B cell (primary cell): ENCODE data around the gene GDAP1L1. TPM values are rescaled to one million over a fixed set of nuclear protein-coding genes. Genes with fewer than 3 reads are reported as not detected.

Source experiments
- ATAC-seq: fragments of 200-7000 bp; cut with Tn5 transposase; one replicate; pipeline ENCODE4 v1.10.0; 2021; ENCODE audit warnings: low read depth, mild to moderate bottlenecking, moderate number of reproducible peaks, moderate library complexity
- CTCF ChIA-PET: fragments of 350-600 bp; sonication (Branson Sonifier 250); formaldehyde crosslinking; loops from one replicate; lab custom pipeline; 2021; ENCODE audit warnings: antibody characterized with exemption, inconsistent platforms; lab: Charles Lee
- POLR2A ChIA-PET: fragments of 350-600 bp; sonication (Branson Sonifier 250); formaldehyde crosslinking; loops from one replicate; lab custom pipeline; 2021; ENCODE audit warnings: antibody characterized with exemption; lab: Charles Lee
- DNase-seq: peaks from one replicate; pipeline ENCODE4 v3.0.0; 2013
- H2AFZ ChIP-seq: 2 replicates; pipeline ENCODE4 v1.6.1; 2012; ENCODE audit warnings: mild to moderate bottlenecking, low read depth, low read length; ENCODE audit not compliant: insufficient read depth, poor library complexity, severe bottlenecking
- H3K27ac ChIP-seq, 2 donors: 1 replicate in 1 of 2; 2 replicates in 1 of 2; pipeline ENCODE4 v1.5.1; 2012 to 2013; ENCODE audit warnings: low read length in 2 of 2, mild to moderate bottlenecking in 2 of 2, moderate library complexity in 1 of 2
- H3K27me3 ChIP-seq, 4 experiments: fragments of 200-600 bp in 1 of 4; sonication (generic) in 1 of 4; replicated peaks in 1 of 4; 1 replicate in 2 of 4; 2 replicates in 2 of 4; pipeline versions ENCODE4 v1.6.1 to v1.7.0; 2013 to 2016; ENCODE audit warnings: low read length in 3 of 4, mild to moderate bottlenecking in 2 of 4, mixed read lengths in 1 of 4, moderate library complexity in 1 of 4; ENCODE audit not compliant: insufficient read depth in 4 of 4, control insufficient read depth in 3 of 4; ENCODE audit errors: control extremely low read depth in 1 of 4
- H3K36me3 ChIP-seq, 2 experiments: replicated peaks in 1 of 2; 1 replicate in 1 of 2; 2 replicates in 1 of 2; pipeline versions ENCODE4 v1.6.1 to v1.7.1; 2013; ENCODE audit warnings: low read length in 1 of 2; ENCODE audit not compliant: insufficient read depth in 2 of 2, control insufficient read depth in 1 of 2; ENCODE audit errors: control extremely low read depth in 1 of 2, extremely low read depth in 1 of 2
- H3K4me1 ChIP-seq, 2 donors: fragments of 200-600 bp in 1 of 2; sonication (generic) in 1 of 2; 1 replicate in 1 of 2; 2 replicates in 1 of 2; pipeline versions ENCODE4 v1.5.1 to v1.6.1; 2013 to 2017; ENCODE audit warnings: low read length in 2 of 2; ENCODE audit not compliant: control insufficient read depth in 2 of 2, insufficient read depth in 2 of 2
- H3K4me2 ChIP-seq: replicated peaks from 2 replicates; pipeline ENCODE3; 2012; ENCODE audit warnings: mild to moderate bottlenecking, low read depth, low read length; ENCODE audit not compliant: poor library complexity, severe bottlenecking
- H3K4me3 ChIP-seq, 5 experiments: fragments of 200-600 bp in 1 of 5; sonication (generic) in 1 of 5; 1 replicate in 3 of 5; 2 replicates in 2 of 5; pipeline versions ENCODE4 v1.5.1 to v1.7.0; 2011 to 2016; ENCODE audit warnings: low read length in 4 of 5, mild to moderate bottlenecking in 4 of 5, low read depth in 2 of 5, control low read depth in 1 of 5, moderate library complexity in 1 of 5; ENCODE audit not compliant: insufficient read depth in 1 of 5; ENCODE audit errors: control extremely low read depth in 1 of 5, extremely low read depth in 1 of 5
- H3K79me2 ChIP-seq: fragments of 200-600 bp; sonication (generic); one replicate; pipeline ENCODE4 v1.6.0; 2016; ENCODE audit warnings: low read length; ENCODE audit not compliant: control insufficient read depth, insufficient read depth
- H3K9ac ChIP-seq: fragments of 200-600 bp; sonication (generic); 2 replicates; pipeline ENCODE4 v1.6.1; 2017; ENCODE audit warnings: mild to moderate bottlenecking, low read length, moderate library complexity
- H3K9me3 ChIP-seq, 3 donors: one replicate each; pipeline versions ENCODE4 v1.6.1 to v1.7.1; 2013; ENCODE audit warnings: low read length in 2 of 3; ENCODE audit not compliant: control insufficient read depth in 2 of 3, insufficient read depth in 1 of 3; ENCODE audit errors: control extremely low read depth in 1 of 3
- H4K20me1 ChIP-seq: 2 replicates; pipeline ENCODE4 v1.6.0; 2012; ENCODE audit warnings: mild to moderate bottlenecking, low read length; ENCODE audit not compliant: insufficient read depth, control insufficient read depth, poor library complexity, severe bottlenecking
- H3K27ac Mint-ChIP-seq: one replicate; pipeline ENCODE4 v1.8.0; 2021; ENCODE audit warnings: mixed read lengths
- H3K27me3 Mint-ChIP-seq: one replicate; pipeline ENCODE4 v1.8.0; 2021; ENCODE audit warnings: mixed read lengths
- H3K4me1 Mint-ChIP-seq: one replicate; pipeline ENCODE4 v1.8.0; 2021; ENCODE audit warnings: mixed read lengths
- H3K4me3 Mint-ChIP-seq: one replicate; pipeline ENCODE4 v1.8.0; 2021; ENCODE audit warnings: mixed read lengths
- H3K9me3 Mint-ChIP-seq: one replicate; pipeline ENCODE4 v1.8.0; 2022; ENCODE audit warnings: mixed read lengths; ENCODE audit not compliant: insufficient read depth
- CTCF ChIP-seq: fragments of 200-600 bp; IDR thresholded peaks from one replicate; pipeline ENCODE4 v1.8.0; 2022; ENCODE audit warnings: antibody characterized with exemption, mild to moderate bottlenecking
- EZH2 ChIP-seq: IDR thresholded peaks from 2 replicates; pipeline ENCODE4 v1.6.1; 2012; ENCODE audit warnings: borderline replicate concordance, low read depth, mild to moderate bottlenecking, moderate library complexity, low read length; ENCODE audit not compliant: insufficient read depth, poor library complexity, severe bottlenecking
- WGBS: methylation state at CpG from one replicate; pipeline ENCODE4 v1.1.5; 2013; ENCODE audit warnings: missing lambda C conversion rate; ENCODE audit not compliant: insufficient coverage; 5-methylcytosine and 5-hydroxymethylcytosine counted together
- intact Hi-C: fragments of 100-400 bp; cut with micrococcal nuclease; formaldehyde crosslinking; loops from one replicate; pipeline ENCODE4 v1.10.0; 2022
- polyA plus RNA-seq: library from polyadenylated mRNA; depleted of rRNA; stranded (reverse); fragments of >200 nt; gene quantifications from 2 replicates; pipeline ENCODE4 v1.2.3, GENCODE V29; 2012
- total RNA-seq, 2 donors: library from RNA; stranded (reverse); fragments of 120-200 nt in 1 of 2; gene quantifications; 1 replicate in 1 of 2; 2 replicates in 1 of 2; pipeline versions ENCODE4 v1.2.3 to v1.2.4, GENCODE V29; 2013 to 2022

The GDAP1L1 gene
- total and polyA plus RNA-seq, 2 donors (not counting 1 experiment from before 2014, with no cell fraction given), result not detected

GRCh38 chr20:44210406-44211176 lies 36.5 kb upstream of the GDAP1L1 start, which contains the start of gene OSER1:
OSER1 (minus strand) TSS chr20:44210771; CDS start chr20:44206957, 3,814 bp downstream.
- Histone ChIP-seq H3K27ac (peak within 1 kb of the TSS; percentile 95 to 99), H3K79me2 (peaks cover 92% of the 10 kb centered on the region), H3K4me1 (peaks cover 36 to 43% of the 10 kb centered on the region in 2 donors), H3K27me3 (no peaks in the 10 kb centered on the region), H3K4me2 (peak within 1 kb of the TSS; percentile 96), H4K20me1 (peaks cover 39% of the 10 kb centered on the region), H3K36me3 (peaks cover 0 to 8% of the 10 kb centered on the region in 2 experiments), H2AFZ (peak within 1 kb of the TSS; percentile 61), H3K9me3 (no peaks in the 10 kb centered on the region), H3K9ac (peak within 1 kb of the TSS; percentile 99), H3K4me3 (peak within 1 kb of the TSS; percentile 74 to 100 (median 96))
- Mint-ChIP-seq H3K27ac (peak within 1 kb of the TSS; percentile 99), H3K4me1 (peaks cover 60% of the 10 kb centered on the region), H3K4me3 (peak within 1 kb of the TSS; percentile 88), H3K27me3 (no peaks in the 10 kb centered on the region), H3K9me3 (no peaks in the 10 kb centered on the region)
- ChIA-PET CTCF (interaction anchor here (0.5 to 1.2 kb wide), 4 partner anchors 19 to 176 kb away, joined by 3 to 5 read pairs (median 4); partner anchors contain the start of gene FITM2), POLR2A (interaction anchor here (0.7 kb wide), 1 partner anchor 100 kb away, joined by 3 read pairs; the partner anchor contains the start of gene FITM2)
- intact Hi-C loops, result loop anchor here (1.0 to 10.0 kb wide), 8 partner anchors 101 to 1582 kb away; partner anchors contain the start of genes DNTTIP1, FITM2, MYBL2 and PKIG
- DNase-seq (peak; percentile 99), ATAC-seq (peak; percentile 80)
- TF ChIP-seq EZH2 (no peak), CTCF (no peak)
- under 1% methylated on average over 74 of the region's 79 CpGs for WGBS
